ENCODE data around the gene TNK1. TPM values are rescaled to one million over a fixed set of nuclear protein-coding genes. Genes with fewer than 3 reads are reported as not detected.
A peak's percentile ranks its signal among the peaks of the same experiment; 100 is the strongest.

TNK1 gene
- total and polyA plus RNA-seq, 2 donors (not counting 1 experiment from before 2014, with no cell fraction given), result 11.7 to 23.7 TPM

DNA sequence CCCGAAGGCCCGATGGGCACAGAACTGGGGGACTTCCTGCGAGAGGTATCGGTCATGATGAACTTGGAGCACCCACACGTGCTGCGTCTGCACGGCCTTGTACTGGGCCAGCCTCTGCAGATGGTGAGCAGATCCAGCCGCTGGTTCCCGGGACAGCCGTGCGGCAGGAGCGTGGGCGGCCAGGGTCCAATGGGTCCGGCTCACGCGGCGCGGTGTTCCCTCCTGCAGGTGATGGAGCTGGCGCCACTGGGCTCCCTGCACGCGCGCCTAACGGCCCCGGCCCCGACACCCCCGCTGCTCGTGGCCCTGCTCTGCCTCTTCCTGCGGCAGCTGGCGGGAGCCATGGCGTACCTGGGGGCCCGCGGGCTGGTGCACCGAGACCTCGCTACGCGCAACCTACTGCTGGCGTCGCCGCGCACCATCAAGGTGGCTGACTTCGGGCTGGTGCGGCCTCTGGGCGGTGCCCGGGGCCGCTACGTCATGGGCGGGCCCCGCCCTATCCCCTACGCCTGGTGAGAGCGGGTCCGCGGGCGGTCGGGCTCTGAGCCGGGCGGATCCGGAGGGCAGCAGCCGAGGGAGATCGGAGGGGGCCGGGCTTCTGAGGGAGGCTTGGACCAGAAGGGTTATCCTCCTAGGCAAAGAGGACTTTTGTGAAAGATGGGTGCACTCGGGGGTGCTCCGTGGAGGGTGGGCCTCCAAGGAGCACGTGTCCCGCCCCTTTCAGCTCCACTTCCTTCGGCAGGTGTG is 3.0 kb downstream of the TNK1 start:
- no peaks in the 10 kb centered on the region for H3K79me2 ChIP-seq (ENCODE audit: control insufficient read depth, insufficient read depth, low read length)
- H3K4me2 ChIP-seq (replicated peaks; ENCODE audit: low read depth, low read length, poor library complexity, severe bottlenecking), result peak overlapping the region; percentile 88
- peaks cover 2 to 19% (median 2%) of the 10 kb centered on the region in 3 donors for H3K9me3 ChIP-seq (ENCODE audit: control extremely low read depth in 1 of 3, control insufficient read depth in 2 of 3, insufficient read depth in 1 of 3, low read length in 2 of 3)
- peaks cover 0 to 43% (median 14%) of the 10 kb centered on the region in 4 experiments for H3K27me3 ChIP-seq (replicated peaks in 1 of 4; ENCODE audit: control extremely low read depth in 1 of 4, control insufficient read depth in 3 of 4, insufficient read depth in 4 of 4, low read length in 3 of 4)
- peak overlapping the region; percentile 91 for H3K27ac Mint-ChIP-seq
- H3K4me1 ChIP-seq (ENCODE audit: control insufficient read depth in 2 of 2, insufficient read depth in 2 of 2, low read length in 2 of 2), result peaks cover 19% of the 10 kb centered on the region in 2 donors
- peak overlapping the region; percentile 89 for H3K4me3 Mint-ChIP-seq
- ChIA-PET POLR2A (interaction anchor here (0.5 to 1.7 kb wide), 7 partner anchors 10 to 864 kb away, joined by 3 to 10 read pairs (median 4); partner anchors contain the start of genes CTC1, PLSCR3 and TMEM256), CTCF (interaction anchor here (0.9 to 1.7 kb wide), 4 partner anchors 9 to 130 kb away, joined by 3 to 4 read pairs (median 4); no protein-coding TSS in a partner anchor)
- no peaks in the 10 kb centered on the region for H4K20me1 ChIP-seq (ENCODE audit: control insufficient read depth, insufficient read depth, low read length, poor library complexity, severe bottlenecking)
- H3K27ac ChIP-seq (ENCODE audit: low read length in 2 of 2), result peak overlapping the region; percentile 60 to 72
- H3K4me3 ChIP-seq (ENCODE audit: control extremely low read depth in 1 of 5, extremely low read depth in 1 of 5, insufficient read depth in 1 of 5, low read depth in 2 of 5, low read length in 4 of 5), result peak overlapping the region in 4 of 5 experiments; percentile 70 to 78 (median 76)
- peak overlapping the region; percentile 94 for H2AFZ ChIP-seq (ENCODE audit: insufficient read depth, low read depth, low read length, poor library complexity, severe bottlenecking)
- TF ChIP-seq, protein P1, sequence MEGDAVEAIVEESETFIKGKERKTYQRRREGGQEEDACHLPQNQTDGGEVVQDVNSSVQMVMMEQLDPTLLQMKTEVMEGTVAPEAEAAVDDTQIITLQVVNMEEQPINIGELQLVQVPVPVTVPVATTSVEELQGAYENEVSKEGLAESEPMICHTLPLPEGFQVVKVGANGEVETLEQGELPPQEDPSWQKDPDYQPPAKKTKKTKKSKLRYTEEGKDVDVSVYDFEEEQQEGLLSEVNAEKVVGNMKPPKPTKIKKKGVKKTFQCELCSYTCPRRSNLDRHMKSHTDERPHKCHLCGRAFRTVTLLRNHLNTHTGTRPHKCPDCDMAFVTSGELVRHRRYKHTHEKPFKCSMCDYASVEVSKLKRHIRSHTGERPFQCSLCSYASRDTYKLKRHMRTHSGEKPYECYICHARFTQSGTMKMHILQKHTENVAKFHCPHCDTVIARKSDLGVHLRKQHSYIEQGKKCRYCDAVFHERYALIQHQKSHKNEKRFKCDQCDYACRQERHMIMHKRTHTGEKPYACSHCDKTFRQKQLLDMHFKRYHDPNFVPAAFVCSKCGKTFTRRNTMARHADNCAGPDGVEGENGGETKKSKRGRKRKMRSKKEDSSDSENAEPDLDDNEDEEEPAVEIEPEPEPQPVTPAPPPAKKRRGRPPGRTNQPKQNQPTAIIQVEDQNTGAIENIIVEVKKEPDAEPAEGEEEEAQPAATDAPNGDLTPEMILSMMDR (IDR thresholded peaks at IDR 0.05), result no peak
- no peak for TF ChIP-seq EZH2 (IDR thresholded peaks at IDR 0.05; ENCODE audit: borderline replicate concordance, insufficient read depth, low read depth, low read length, poor library complexity, severe bottlenecking)
- intact Hi-C loops (cut with micrococcal nuclease), result loop anchor here (1.0 kb wide), 2 partner anchors 10 to 20 kb away; partner anchors contain the start of genes PLSCR3 and TMEM256
- DNase-seq (peak; percentile 91), ATAC-seq (ENCODE audit: low read depth) (peak; percentile 97)
- peaks cover 0 to 4% of the 10 kb centered on the region in 2 experiments for H3K36me3 ChIP-seq (replicated peaks in 1 of 2; ENCODE audit: control extremely low read depth in 1 of 2, control insufficient read depth in 1 of 2, extremely low read depth in 1 of 2, insufficient read depth in 2 of 2, low read length in 1 of 2)
- H3K9me3 Mint-ChIP-seq (ENCODE audit: insufficient read depth), result no peaks in the 10 kb centered on the region
- H3K27me3 Mint-ChIP-seq, result peaks cover 32% of the 10 kb centered on the region
- H3K9ac ChIP-seq (ENCODE audit: low read length), result peak overlapping the region; percentile 79
- WGBS (ENCODE audit: insufficient coverage), result 13% methylated on average over 65 of the region's 65 CpGs
- H3K4me1 Mint-ChIP-seq, result peaks cover 14% of the 10 kb centered on the region

All from B cell (primary cell).